HCT116 (cell line): ENCODE measurements around the gene DCUN1D1. TPM values are rescaled to one million over a fixed set of nuclear protein-coding genes. Genes with fewer than 3 reads are reported as not detected.

Source experiments
- ATAC-seq: fragments of 200-7000 bp; cut with Tn5 transposase; 2 replicates; pipeline ENCODE4 v1.9.1; 2020; ENCODE audit warnings: mild to moderate bottlenecking, moderate library complexity
- Bru-seq: library from RNA; stranded (reverse); fragments of 400-500 nt; gene quantifications from one replicate; lab custom pipeline; 2021; lab: Mats Ljungman, UMichigan
- BruChase-seq, 2 experiments: library from RNA; stranded (reverse); fragments of 400-500 nt; gene quantifications; one replicate each; lab custom pipeline; 2021; lab: Mats Ljungman, UMichigan
- BruUV-seq: library from RNA; stranded (reverse); fragments of 400-500 nt; replicated peaks from 2 replicates; lab custom pipeline; 2021; lab: Mats Ljungman, UMichigan
- CTCF ChIA-PET: fragments of 300-600 bp; sonication (Branson Sonifier 250); formaldehyde crosslinking; loops from one replicate; lab custom pipeline; 2021; ENCODE audit warnings: antibody characterized with exemption; lab: Charles Lee
- POLR2A ChIA-PET: fragments of 300-600, 350-600 bp; sonication (Branson Sonifier 250); formaldehyde crosslinking; loops from one replicate; lab custom pipeline; 2021; ENCODE audit warnings: antibody characterized with exemption; lab: Charles Lee
- RAD21 ChIA-PET, 2 experiments: fragments of 300-600 bp; sonication (Branson Sonifier 250); formaldehyde crosslinking; loops; one replicate each; lab custom pipeline; 2023; ENCODE audit warnings: low total read pairs in 2 of 2; ENCODE audit not compliant: uncharacterized antibody in 2 of 2, unreplicated experiment in 2 of 2, low non-redundant PET in 1 of 2; lab: Charles Lee
- DNase-seq: peaks from one replicate; pipeline ENCODE4 v3.0.0-alpha.2; 2010; ENCODE audit warnings: low read depth, low spot score
- H2AFZ ChIP-seq: fragments of 200-600 bp; shearing (Covaris generic), sonication (generic); 2 replicates; pipeline ENCODE4 v1.6.1; 2017; ENCODE audit warnings: low read depth, mixed run types, mixed read lengths, antibody characterized with exemption, low read length; ENCODE audit not compliant: poor library complexity, severe bottlenecking
- H3K27ac ChIP-seq: 2 replicates; pipeline ENCODE4 v1.5.1; 2012; ENCODE audit warnings: low read depth, low read length
- H3K27me3 ChIP-seq: fragments of 200-600 bp; sonication (generic); 2 replicates; pipeline ENCODE4 v1.6.1; 2016; ENCODE audit warnings: mixed run types, low read length, mixed read lengths; ENCODE audit not compliant: insufficient read depth
- H3K36me3 ChIP-seq, 2 experiments: fragments of 200-500 bp in 1 of 2; fragments of 200-600 bp in 1 of 2; sonication (Bioruptor generic) in 1 of 2; sonication (generic) in 1 of 2; 2 replicates each; pipeline versions ENCODE4 v1.5.1 to v1.6.1; 2014 to 2016; ENCODE audit warnings: low read length in 2 of 2, inconsistent platforms in 1 of 2, mixed read lengths in 1 of 2, mixed run types in 1 of 2; ENCODE audit not compliant: insufficient read depth in 2 of 2, control insufficient read depth in 1 of 2
- H3K4me1 ChIP-seq, 2 experiments: fragments of 200-600 bp in 1 of 2; sonication (generic) in 1 of 2; 2 replicates each; pipeline versions ENCODE4 v1.5.1 to v1.6.1; 2012 to 2017; ENCODE audit warnings: low read length in 2 of 2, inconsistent platforms in 1 of 2, mild to moderate bottlenecking in 1 of 2, mixed read lengths in 1 of 2, mixed run types in 1 of 2, moderate library complexity in 1 of 2; ENCODE audit not compliant: insufficient read depth in 2 of 2, control insufficient read depth in 1 of 2
- H3K4me2 ChIP-seq: fragments of 200-600 bp; sonication (generic); 2 replicates; pipeline ENCODE4 v1.6.1; 2017; ENCODE audit warnings: mixed run types, low read length, mixed read lengths
- H3K4me3 ChIP-seq, 2 experiments: fragments of 200-600 bp in 1 of 2; sonication (generic) in 1 of 2; replicated peaks in 1 of 2; 2 replicates each; pipeline ENCODE4 v1.5.1; 2011 to 2016; ENCODE audit warnings: low read length in 2 of 2, control low read depth in 1 of 2, low read depth in 1 of 2, mild to moderate bottlenecking in 1 of 2, mixed read lengths in 1 of 2, mixed run types in 1 of 2
- H3K79me2 ChIP-seq: fragments of 200-600 bp; sonication (generic); 2 replicates; pipeline ENCODE4 v1.6.1; 2017; ENCODE audit warnings: mild to moderate bottlenecking, mixed run types, low read length, moderate library complexity, mixed read lengths; ENCODE audit not compliant: insufficient read depth
- H3K9ac ChIP-seq: fragments of 200-600 bp; sonication (generic); 2 replicates; pipeline ENCODE4 v1.6.1; 2016; ENCODE audit warnings: low read length, mixed read lengths
- H3K9me2 ChIP-seq: fragments of 200-600 bp; sonication (generic), shearing (Covaris generic); 2 replicates; pipeline ENCODE4 v1.6.1; 2017; ENCODE audit warnings: mixed run types, mild to moderate bottlenecking, moderate library complexity; ENCODE audit not compliant: insufficient read depth
- H3K9me3 ChIP-seq, 2 experiments: fragments of 200-500 bp in 1 of 2; fragments of 200-600 bp in 1 of 2; sonication (Bioruptor generic) in 1 of 2; sonication (generic) in 1 of 2; 2 replicates each; pipeline ENCODE4 v1.6.1; 2014 to 2017; ENCODE audit warnings: low read length in 2 of 2, mixed read lengths in 2 of 2, inconsistent platforms in 1 of 2, low read depth in 1 of 2, mild to moderate bottlenecking in 1 of 2, mixed run types in 1 of 2, moderate library complexity in 1 of 2; ENCODE audit not compliant: control insufficient read depth in 1 of 2, insufficient read depth in 1 of 2
- H4K20me1 ChIP-seq: fragments of 200-600 bp; sonication (generic), shearing (Covaris generic); 2 replicates; pipeline ENCODE4 v1.6.1; 2017; ENCODE audit warnings: mixed run types, mild to moderate bottlenecking, moderate library complexity; ENCODE audit not compliant: insufficient read depth
- ATF3 ChIP-seq: IDR thresholded peaks from 2 replicates; pipeline ENCODE4 v1.6.1; 2012
- EGR1 ChIP-seq: IDR thresholded peaks from 2 replicates; pipeline ENCODE4 v1.6.1; 2012; ENCODE audit warnings: low read depth
- ELF1 ChIP-seq: IDR thresholded peaks from 2 replicates; pipeline ENCODE4 v1.6.1; 2012; ENCODE audit warnings: low read depth, borderline replicate concordance
- EZH2 ChIP-seq: fragments of 200-600 bp; sonication (generic); IDR thresholded peaks from 2 replicates; pipeline ENCODE4 v1.6.1; 2017; ENCODE audit warnings: antibody characterized with exemption, mixed run types
- POLR2A ChIP-seq: IDR thresholded peaks from 2 replicates; pipeline ENCODE4 v1.7.0; 2011; ENCODE audit warnings: borderline replicate concordance; ENCODE audit not compliant: insufficient read depth, insufficient read length; ENCODE audit errors: extremely low read depth
- POLR2AphosphoS5 ChIP-seq: IDR thresholded peaks from 2 replicates; pipeline ENCODE4 v1.6.1; 2011; ENCODE audit warnings: mild to moderate bottlenecking, low read depth, low read length, moderate library complexity
- REST ChIP-seq: IDR thresholded peaks from 2 replicates; pipeline ENCODE4 v1.6.1; 2012; ENCODE audit warnings: low read depth
- TCF7L2 ChIP-seq: IDR thresholded peaks from 2 replicates; pipeline ENCODE4 v1.7.0; 2011; ENCODE audit warnings: borderline replicate concordance, inconsistent platforms; ENCODE audit not compliant: insufficient read depth, insufficient read length; ENCODE audit errors: extremely low read depth
- YY1 ChIP-seq: IDR thresholded peaks from 2 replicates; pipeline ENCODE4 v1.6.1; 2011; ENCODE audit warnings: low read length, low read depth, moderate library complexity, mild to moderate bottlenecking; ENCODE audit not compliant: insufficient replicate concordance; ENCODE audit errors: extremely low read depth
- ZFX ChIP-seq: fragments of 450-650 bp; IDR thresholded peaks from 2 replicates; pipeline ENCODE4 v1.6.1; 2017
- intact Hi-C: fragments of 100-400 bp; cut with micrococcal nuclease; formaldehyde crosslinking; loops from 2 replicates; pipeline ENCODE4 v1.10.0; 2022
- long read RNA-seq: library from polyadenylated mRNA; unstranded; transcript quantifications from one replicate; pipeline ENCODE4 v2.0.0, GENCODE V29; 2021; ENCODE audit not compliant: unreplicated experiment
- polyA plus RNA-seq: library from polyadenylated mRNA; unstranded; fragments of >200 nt; gene quantifications from 2 replicates; pipeline ENCODE4 v1.2.1, GENCODE V29; 2012; ENCODE audit warnings: missing spikeins
- total RNA-seq: library from RNA; stranded (reverse); gene quantifications from one replicate; pipeline ENCODE4 v1.2.1, GENCODE V29; 2021; ENCODE audit not compliant: unreplicated experiment
- TF ChIP-seq, protein P1 (sequence below), 3 experiments: fragments of 200-600 bp in 1 of 3; sonication (generic) in 1 of 3; IDR thresholded peaks in 2 of 3; conservative IDR thresholded peaks in 1 of 3; 2 replicates each; pipeline ENCODE4 v1.5.1; 2012 to 2017; ENCODE audit warnings: low read depth in 2 of 3, low read length in 2 of 3, antibody characterized with exemption in 1 of 3, borderline replicate concordance in 1 of 3, control low read depth in 1 of 3, mild to moderate bottlenecking in 1 of 3, mixed read lengths in 1 of 3, mixed run types in 1 of 3, moderate library complexity in 1 of 3; ENCODE audit not compliant: insufficient read depth in 1 of 3

The DCUN1D1 gene
- 46.9 TPM for total RNA-seq
- 7.6 and 9.4 TPM in 2 replicates for polyA plus RNA-seq
- Bru-seq, nascent RNA: percentile 84 among the genes with signal in this experiment
- BruChase-seq, experiment 1, labeled RNA remaining after a 6-hour chase: percentile 93 among the genes with signal in this experiment
- percentile 92 among the genes with signal in this experiment for BruChase-seq, experiment 2, labeled RNA remaining after a 2-hour chase
- long read RNA-seq, full-length matches to known transcripts: 66 of 81 reads
- long read RNA-seq, partial matches to known transcripts: 6 of 81 reads
- long read RNA-seq, other reads (novel, unspliced or antisense): 9 of 81 reads

- no peaks in the 10 kb centered on the region for H3K9me2 ChIP-seq
- peaks cover 2 to 18% of the 10 kb centered on the region in 2 experiments; a peak in 3 of 4 replicates for H3K4me1 ChIP-seq
- peaks cover 44% of the 10 kb centered on the region for H3K79me2 ChIP-seq
- peak within 1 kb of the TSS; percentile 90 for H3K4me2 ChIP-seq
- ChIA-PET CTCF (no interaction called here), RAD21 (no interaction called here), POLR2A (no interaction called here)
- H3K9me3 ChIP-seq: no peaks in the 10 kb centered on the region
- intact Hi-C loops: loop anchor here (10.0 kb wide), 1 partner anchor 114 kb away; the partner anchor contains the start of gene MCCC1
- peaks cover 4% of the 10 kb centered on the region; the same call in 1 of the 2 replicates for H4K20me1 ChIP-seq
- peak within 1 kb of the TSS; percentile 79 to 87 for H3K4me3 ChIP-seq
- TF ChIP-seq YY1: peak; percentile 66
- TF ChIP-seq EZH2: no peak
- TF ChIP-seq POLR2AphosphoS5: peak; percentile 84
- TF ChIP-seq ZFX: peak; percentile 99
- no peak for TF ChIP-seq TCF7L2
- peak; percentile 43 for TF ChIP-seq POLR2A
- no peak within 1 kb of the TSS for H2AFZ ChIP-seq
- H3K9ac ChIP-seq: peak within 1 kb of the TSS; percentile 82
- peak within 1 kb of the TSS; percentile 64; the same call in 1 of the 2 replicates for H3K27ac ChIP-seq
- no TSS peak for BruUV-seq
- H3K36me3 ChIP-seq: no peaks in the 10 kb centered on the region
- ATAC-seq: peak; percentile 94
- peak; percentile 36 for DNase-seq
- H3K27me3 ChIP-seq: no peaks in the 10 kb centered on the region
These were observed at the start of gene DCUN1D1 for GRCh38 chr3:182980204-182981037. Gene DCUN1D1, minus strand, starts transcription at chr3:182980538. Its CDS starts 49 bp downstream, at chr3:182980489.

- no peak overlapping the region for H3K4me2 ChIP-seq
- H3K4me1 ChIP-seq: no peaks in the 10 kb centered on the region
- no peak overlapping the region for H3K27ac ChIP-seq
- no peaks in the 10 kb centered on the region for H3K36me3 ChIP-seq
- H3K79me2 ChIP-seq: no peaks in the 10 kb centered on the region
- H2AFZ ChIP-seq: no peak overlapping the region
- H3K4me3 ChIP-seq: no peak overlapping the region
- peaks cover 0 to 7% of the 10 kb centered on the region in 2 experiments; a peak in 2 of 4 replicates for H3K9me3 ChIP-seq
- ATAC-seq (no peak), DNase-seq (no peak)
- POLR2A ChIA-PET: no interaction called here
- no peaks in the 10 kb centered on the region for H3K9me2 ChIP-seq
- RAD21 ChIA-PET: no interaction called here
- H4K20me1 ChIP-seq: no peaks in the 10 kb centered on the region
- H3K9ac ChIP-seq: no peak overlapping the region
- CTCF ChIA-PET: no interaction called here
- no TSS peak for BruUV-seq
- intact Hi-C loops: no loop called here
- no peaks in the 10 kb centered on the region for H3K27me3 ChIP-seq
- TF ChIP-seq, protein P1, sequence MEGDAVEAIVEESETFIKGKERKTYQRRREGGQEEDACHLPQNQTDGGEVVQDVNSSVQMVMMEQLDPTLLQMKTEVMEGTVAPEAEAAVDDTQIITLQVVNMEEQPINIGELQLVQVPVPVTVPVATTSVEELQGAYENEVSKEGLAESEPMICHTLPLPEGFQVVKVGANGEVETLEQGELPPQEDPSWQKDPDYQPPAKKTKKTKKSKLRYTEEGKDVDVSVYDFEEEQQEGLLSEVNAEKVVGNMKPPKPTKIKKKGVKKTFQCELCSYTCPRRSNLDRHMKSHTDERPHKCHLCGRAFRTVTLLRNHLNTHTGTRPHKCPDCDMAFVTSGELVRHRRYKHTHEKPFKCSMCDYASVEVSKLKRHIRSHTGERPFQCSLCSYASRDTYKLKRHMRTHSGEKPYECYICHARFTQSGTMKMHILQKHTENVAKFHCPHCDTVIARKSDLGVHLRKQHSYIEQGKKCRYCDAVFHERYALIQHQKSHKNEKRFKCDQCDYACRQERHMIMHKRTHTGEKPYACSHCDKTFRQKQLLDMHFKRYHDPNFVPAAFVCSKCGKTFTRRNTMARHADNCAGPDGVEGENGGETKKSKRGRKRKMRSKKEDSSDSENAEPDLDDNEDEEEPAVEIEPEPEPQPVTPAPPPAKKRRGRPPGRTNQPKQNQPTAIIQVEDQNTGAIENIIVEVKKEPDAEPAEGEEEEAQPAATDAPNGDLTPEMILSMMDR (IDR thresholded peaks at IDR 0.05 in 2 of 3, conservative IDR thresholded peaks at IDR 0.05 in 1 of 3; ENCODE audit: borderline replicate concordance in 1 of 3, insufficient read depth in 1 of 3, low read depth in 2 of 3, low read length in 2 of 3): no peak
- TF ChIP-seq ATF3 (no peak), REST (no peak), EGR1 (no peak), ELF1 (no peak)
These were observed 48.1 kb upstream of the DCUN1D1 start for GRCh38 chr3:183028416-183028815.
